PFSK-1 (cell line): Measurements from ENCODE around the gene NFIA.

ENCODE experiments used
- POLR2AphosphoS5 ChIP-seq: IDR thresholded peaks from 2 replicates; pipeline ENCODE4 v1.6.1; 2012; ENCODE audit warnings: low read depth, mild to moderate bottlenecking, control low read depth, low read length, moderate library complexity
- SIN3A ChIP-seq: IDR thresholded peaks from 2 replicates; pipeline ENCODE4 v1.6.1; 2012; ENCODE audit warnings: mild to moderate bottlenecking, low read length, moderate library complexity, borderline replicate concordance; ENCODE audit not compliant: insufficient read depth
- TAF1 ChIP-seq: IDR thresholded peaks from 2 replicates; pipeline ENCODE4 v1.6.1; 2012; ENCODE audit warnings: low read length, control low read depth, borderline replicate concordance; ENCODE audit not compliant: insufficient read depth

DNA sequence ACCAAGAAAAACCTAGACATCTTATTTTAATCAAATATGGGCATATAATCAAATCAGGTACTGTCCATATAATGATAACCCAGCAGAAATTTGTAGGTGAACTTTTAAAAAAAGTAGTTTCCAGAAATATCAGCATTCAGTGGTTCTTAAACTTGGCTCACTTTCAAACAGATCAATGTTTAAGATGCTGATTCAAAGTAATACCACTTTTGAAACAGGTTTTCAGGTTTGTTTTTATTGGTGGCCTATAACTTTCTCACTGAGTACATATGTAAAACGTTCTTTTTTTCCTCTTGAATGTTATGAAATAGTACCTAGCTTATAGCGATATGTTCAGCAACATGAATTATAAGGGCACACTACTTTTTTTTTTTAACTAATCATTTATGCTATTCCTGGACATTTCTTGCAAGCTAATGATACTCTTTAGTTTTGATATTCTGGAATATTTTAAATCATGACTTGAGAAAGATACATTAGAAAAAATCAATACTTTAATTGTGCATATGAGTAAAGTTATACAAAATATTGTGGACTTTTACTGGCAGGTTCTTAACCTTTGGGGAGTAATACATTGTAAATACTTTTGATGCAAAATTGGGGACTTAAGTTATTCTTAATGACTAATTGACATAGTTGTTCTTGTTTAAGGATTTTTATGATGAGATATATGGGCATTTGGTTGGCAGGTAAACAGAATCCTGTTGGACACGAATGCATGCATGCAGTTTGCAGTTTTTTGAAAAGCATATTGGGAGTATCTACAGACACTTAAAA, 3.0 kb downstream of the NFIA start:
- no peak for TF ChIP-seq TAF1
- no peak for TF ChIP-seq POLR2AphosphoS5
- TF ChIP-seq SIN3A, result no peak
